B cell (primary cell): ENCODE results near the gene SIL1. TPM values are rescaled to one million over a fixed set of nuclear protein-coding genes. Genes with fewer than 3 reads are reported as not detected.
A peak's percentile ranks its signal among the peaks of the same experiment; 100 is the strongest.

Source experiments
- ATAC-seq: fragments of 200-7000 bp; cut with Tn5 transposase; one replicate; pipeline ENCODE4 v1.10.0; 2021; ENCODE audit warnings: low read depth, mild to moderate bottlenecking, moderate number of reproducible peaks, moderate library complexity
- CTCF ChIA-PET: fragments of 350-600 bp; sonication (Branson Sonifier 250); formaldehyde crosslinking; loops from one replicate; lab custom pipeline; 2021; ENCODE audit warnings: antibody characterized with exemption, inconsistent platforms; lab: Charles Lee
- POLR2A ChIA-PET: fragments of 350-600 bp; sonication (Branson Sonifier 250); formaldehyde crosslinking; loops from one replicate; lab custom pipeline; 2021; ENCODE audit warnings: antibody characterized with exemption; lab: Charles Lee
- DNase-seq: peaks from one replicate; pipeline ENCODE4 v3.0.0; 2013
- H2AFZ ChIP-seq: 2 replicates; pipeline ENCODE4 v1.6.1; 2012; ENCODE audit warnings: mild to moderate bottlenecking, low read depth, low read length; ENCODE audit not compliant: insufficient read depth, poor library complexity, severe bottlenecking
- H3K27ac ChIP-seq, 2 donors: 1 replicate in 1 of 2; 2 replicates in 1 of 2; pipeline ENCODE4 v1.5.1; 2012 to 2013; ENCODE audit warnings: low read length in 2 of 2, mild to moderate bottlenecking in 2 of 2, moderate library complexity in 1 of 2
- H3K27me3 ChIP-seq, 4 experiments: fragments of 200-600 bp in 1 of 4; sonication (generic) in 1 of 4; replicated peaks in 1 of 4; 1 replicate in 2 of 4; 2 replicates in 2 of 4; pipeline versions ENCODE4 v1.6.1 to v1.7.0; 2013 to 2016; ENCODE audit warnings: low read length in 3 of 4, mild to moderate bottlenecking in 2 of 4, mixed read lengths in 1 of 4, moderate library complexity in 1 of 4; ENCODE audit not compliant: insufficient read depth in 4 of 4, control insufficient read depth in 3 of 4; ENCODE audit errors: control extremely low read depth in 1 of 4
- H3K36me3 ChIP-seq, 2 experiments: replicated peaks in 1 of 2; 1 replicate in 1 of 2; 2 replicates in 1 of 2; pipeline versions ENCODE4 v1.6.1 to v1.7.1; 2013; ENCODE audit warnings: low read length in 1 of 2; ENCODE audit not compliant: insufficient read depth in 2 of 2, control insufficient read depth in 1 of 2; ENCODE audit errors: control extremely low read depth in 1 of 2, extremely low read depth in 1 of 2
- H3K4me1 ChIP-seq, 2 donors: fragments of 200-600 bp in 1 of 2; sonication (generic) in 1 of 2; 1 replicate in 1 of 2; 2 replicates in 1 of 2; pipeline versions ENCODE4 v1.5.1 to v1.6.1; 2013 to 2017; ENCODE audit warnings: low read length in 2 of 2; ENCODE audit not compliant: control insufficient read depth in 2 of 2, insufficient read depth in 2 of 2
- H3K4me2 ChIP-seq: replicated peaks from 2 replicates; pipeline ENCODE3; 2012; ENCODE audit warnings: mild to moderate bottlenecking, low read depth, low read length; ENCODE audit not compliant: poor library complexity, severe bottlenecking
- H3K4me3 ChIP-seq, 5 experiments: fragments of 200-600 bp in 1 of 5; sonication (generic) in 1 of 5; 1 replicate in 3 of 5; 2 replicates in 2 of 5; pipeline versions ENCODE4 v1.5.1 to v1.7.0; 2011 to 2016; ENCODE audit warnings: low read length in 4 of 5, mild to moderate bottlenecking in 4 of 5, low read depth in 2 of 5, control low read depth in 1 of 5, moderate library complexity in 1 of 5; ENCODE audit not compliant: insufficient read depth in 1 of 5; ENCODE audit errors: control extremely low read depth in 1 of 5, extremely low read depth in 1 of 5
- H3K79me2 ChIP-seq: fragments of 200-600 bp; sonication (generic); one replicate; pipeline ENCODE4 v1.6.0; 2016; ENCODE audit warnings: low read length; ENCODE audit not compliant: control insufficient read depth, insufficient read depth
- H3K9ac ChIP-seq: fragments of 200-600 bp; sonication (generic); 2 replicates; pipeline ENCODE4 v1.6.1; 2017; ENCODE audit warnings: mild to moderate bottlenecking, low read length, moderate library complexity
- H3K9me3 ChIP-seq, 3 donors: one replicate each; pipeline versions ENCODE4 v1.6.1 to v1.7.1; 2013; ENCODE audit warnings: low read length in 2 of 3; ENCODE audit not compliant: control insufficient read depth in 2 of 3, insufficient read depth in 1 of 3; ENCODE audit errors: control extremely low read depth in 1 of 3
- H4K20me1 ChIP-seq: 2 replicates; pipeline ENCODE4 v1.6.0; 2012; ENCODE audit warnings: mild to moderate bottlenecking, low read length; ENCODE audit not compliant: insufficient read depth, control insufficient read depth, poor library complexity, severe bottlenecking
- H3K27ac Mint-ChIP-seq: one replicate; pipeline ENCODE4 v1.8.0; 2021; ENCODE audit warnings: mixed read lengths
- H3K27me3 Mint-ChIP-seq: one replicate; pipeline ENCODE4 v1.8.0; 2021; ENCODE audit warnings: mixed read lengths
- H3K4me1 Mint-ChIP-seq: one replicate; pipeline ENCODE4 v1.8.0; 2021; ENCODE audit warnings: mixed read lengths
- H3K4me3 Mint-ChIP-seq: one replicate; pipeline ENCODE4 v1.8.0; 2021; ENCODE audit warnings: mixed read lengths
- H3K9me3 Mint-ChIP-seq: one replicate; pipeline ENCODE4 v1.8.0; 2022; ENCODE audit warnings: mixed read lengths; ENCODE audit not compliant: insufficient read depth
- CTCF ChIP-seq: fragments of 200-600 bp; IDR thresholded peaks from one replicate; pipeline ENCODE4 v1.8.0; 2022; ENCODE audit warnings: antibody characterized with exemption, mild to moderate bottlenecking
- EZH2 ChIP-seq: IDR thresholded peaks from 2 replicates; pipeline ENCODE4 v1.6.1; 2012; ENCODE audit warnings: borderline replicate concordance, low read depth, mild to moderate bottlenecking, moderate library complexity, low read length; ENCODE audit not compliant: insufficient read depth, poor library complexity, severe bottlenecking
- WGBS: methylation state at CpG from one replicate; pipeline ENCODE4 v1.1.5; 2013; ENCODE audit warnings: missing lambda C conversion rate; ENCODE audit not compliant: insufficient coverage; 5-methylcytosine and 5-hydroxymethylcytosine counted together
- intact Hi-C: fragments of 100-400 bp; cut with micrococcal nuclease; formaldehyde crosslinking; loops from one replicate; pipeline ENCODE4 v1.10.0; 2022
- polyA plus RNA-seq: library from polyadenylated mRNA; depleted of rRNA; stranded (reverse); fragments of >200 nt; gene quantifications from 2 replicates; pipeline ENCODE4 v1.2.3, GENCODE V29; 2012
- total RNA-seq, 2 donors: library from RNA; stranded (reverse); fragments of 120-200 nt in 1 of 2; gene quantifications; 1 replicate in 1 of 2; 2 replicates in 1 of 2; pipeline versions ENCODE4 v1.2.3 to v1.2.4, GENCODE V29; 2013 to 2022

Gene SIL1
- total and polyA plus RNA-seq, 2 donors (not counting 1 experiment from before 2014, with no cell fraction given), result 16.9 to 19.8 TPM

GRCh38 chr5:139178935-139179334, 19.2 kb downstream of the SIL1 start:
- Histone ChIP-seq H4K20me1 (peaks cover 5% of the 10 kb centered on the region), H3K27me3 (no peaks in the 10 kb centered on the region), H3K79me2 (peaks cover 19% of the 10 kb centered on the region), H3K9me3 (peaks cover 0 to 20% (median 7%) of the 10 kb centered on the region in 3 donors), H3K36me3 (no peaks in the 10 kb centered on the region), H3K4me2 (no peak overlapping the region), H3K9ac (no peak overlapping the region), H3K27ac (no peak overlapping the region), H3K4me1 (peaks cover 23 to 27% of the 10 kb centered on the region in 2 donors), H2AFZ (no peak overlapping the region), H3K4me3 (no peak overlapping the region)
- H3K27me3 Mint-ChIP-seq, result no peaks in the 10 kb centered on the region
- DNase-seq (no peak), ATAC-seq (no peak)
- ChIA-PET CTCF (interaction anchor here (0.6 to 0.9 kb wide), 2 partner anchors 19 to 655 kb away, joined by 3 read pairs; partner anchors contain the start of gene SIL1), POLR2A (interaction anchor here (0.5 kb wide), 1 partner anchor 383 kb away, joined by 9 read pairs; no protein-coding TSS in a partner anchor)
- no peak overlapping the region for H3K4me3 Mint-ChIP-seq
- peaks cover 2% of the 10 kb centered on the region for H3K9me3 Mint-ChIP-seq
- no peak overlapping the region for H3K27ac Mint-ChIP-seq
- intact Hi-C loops, result no loop called here
- H3K4me1 Mint-ChIP-seq, result peaks cover 53% of the 10 kb centered on the region
- TF ChIP-seq EZH2, result no peak
- TF ChIP-seq CTCF, result no peak
- WGBS, result no CpG with 5 or more reads among the region's 1 CpG

GRCh38 chr5:139178589-139178917, 19.6 kb downstream of the SIL1 start:
- ChIA-PET POLR2A (no interaction called here), CTCF (interaction anchor here (0.6 kb wide), 1 partner anchor 655 kb away, joined by 3 read pairs; no protein-coding TSS in a partner anchor)
- H3K9ac ChIP-seq, result no peak overlapping the region
- H3K27ac ChIP-seq, result peak overlapping the region in 1 of 2 donors; percentile 5
- intact Hi-C loops, result no loop called here
- peak overlapping the region; percentile 49 for H3K4me3 Mint-ChIP-seq
- H4K20me1 ChIP-seq, result peaks cover 5% of the 10 kb centered on the region
- H3K27me3 Mint-ChIP-seq, result no peaks in the 10 kb centered on the region
- no peaks in the 10 kb centered on the region for H3K36me3 ChIP-seq
- peak overlapping the region; percentile 75 for H3K27ac Mint-ChIP-seq
- peaks cover 53% of the 10 kb centered on the region for H3K4me1 Mint-ChIP-seq
- ATAC-seq (no peak), DNase-seq (no peak)
- no peak overlapping the region for H3K4me2 ChIP-seq
- no peaks in the 10 kb centered on the region for H3K27me3 ChIP-seq
- H3K9me3 Mint-ChIP-seq, result peaks cover 2% of the 10 kb centered on the region
- 50% methylated on average over 2 of the region's 3 CpGs for WGBS
- no peak for TF ChIP-seq CTCF
- TF ChIP-seq EZH2, result no peak
- peaks cover 16% of the 10 kb centered on the region for H3K79me2 ChIP-seq
- peaks cover 0 to 24% (median 8%) of the 10 kb centered on the region in 3 donors for H3K9me3 ChIP-seq
- H3K4me3 ChIP-seq, result no peak overlapping the region
- H3K4me1 ChIP-seq, result peaks cover 23 to 27% of the 10 kb centered on the region in 2 donors
- H2AFZ ChIP-seq, result no peak overlapping the region
